22Rv1 (cell line): ENCODE data around the gene GNB5.

Source experiments
- ZFX ChIP-seq: fragments of 450-650 bp; IDR thresholded peaks from 2 replicates; pipeline ENCODE4 v1.6.1; 2017; ENCODE audit warnings: antibody characterized with exemption, borderline replicate concordance
- TF ChIP-seq, protein P1 (sequence below): fragments of 450-650 bp; IDR thresholded peaks from 2 replicates; pipeline ENCODE4 v1.5.1; 2017; ENCODE audit warnings: mild to moderate bottlenecking

DNA sequence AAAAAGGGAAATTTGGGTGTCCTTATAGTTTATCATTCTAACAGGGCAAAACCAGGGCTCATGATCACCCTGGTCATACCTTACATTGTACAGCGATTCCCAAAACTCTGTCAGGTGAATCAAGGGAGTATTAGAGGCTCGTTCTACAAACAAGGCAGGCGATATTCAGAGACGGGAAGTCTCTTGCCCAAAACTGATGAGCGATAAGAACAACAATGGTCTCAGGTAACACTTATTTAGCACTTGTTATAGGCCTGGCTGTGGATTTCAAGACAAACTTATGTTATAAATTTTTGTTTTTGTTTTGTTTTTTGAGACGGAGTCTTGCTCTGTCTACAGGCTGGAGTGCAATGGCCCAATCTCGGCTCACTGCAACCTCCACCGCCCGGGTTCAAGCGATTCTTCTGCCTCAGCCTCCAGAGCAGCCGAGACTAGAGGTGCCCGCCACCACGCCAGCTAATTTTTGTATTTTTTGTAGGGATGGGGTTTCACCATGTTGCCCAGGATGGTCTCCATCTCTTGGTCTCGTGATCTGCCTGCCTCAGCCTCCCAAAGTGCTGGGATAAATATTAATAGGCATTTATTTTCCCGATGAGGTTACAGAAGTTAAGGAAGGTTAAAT, 91.4 kb downstream of the GNB5 start:
- TF ChIP-seq, protein P1, sequence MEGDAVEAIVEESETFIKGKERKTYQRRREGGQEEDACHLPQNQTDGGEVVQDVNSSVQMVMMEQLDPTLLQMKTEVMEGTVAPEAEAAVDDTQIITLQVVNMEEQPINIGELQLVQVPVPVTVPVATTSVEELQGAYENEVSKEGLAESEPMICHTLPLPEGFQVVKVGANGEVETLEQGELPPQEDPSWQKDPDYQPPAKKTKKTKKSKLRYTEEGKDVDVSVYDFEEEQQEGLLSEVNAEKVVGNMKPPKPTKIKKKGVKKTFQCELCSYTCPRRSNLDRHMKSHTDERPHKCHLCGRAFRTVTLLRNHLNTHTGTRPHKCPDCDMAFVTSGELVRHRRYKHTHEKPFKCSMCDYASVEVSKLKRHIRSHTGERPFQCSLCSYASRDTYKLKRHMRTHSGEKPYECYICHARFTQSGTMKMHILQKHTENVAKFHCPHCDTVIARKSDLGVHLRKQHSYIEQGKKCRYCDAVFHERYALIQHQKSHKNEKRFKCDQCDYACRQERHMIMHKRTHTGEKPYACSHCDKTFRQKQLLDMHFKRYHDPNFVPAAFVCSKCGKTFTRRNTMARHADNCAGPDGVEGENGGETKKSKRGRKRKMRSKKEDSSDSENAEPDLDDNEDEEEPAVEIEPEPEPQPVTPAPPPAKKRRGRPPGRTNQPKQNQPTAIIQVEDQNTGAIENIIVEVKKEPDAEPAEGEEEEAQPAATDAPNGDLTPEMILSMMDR: no peak
- no peak for TF ChIP-seq ZFX
